Subcutaneous preadipocyte (primary cell): ENCODE measurements around the gene TSPO2. TPM values are rescaled to one million over a fixed set of nuclear protein-coding genes. Genes with fewer than 3 reads are reported as not detected.

Experiments
- total RNA-seq: library from RNA; depleted of rRNA; stranded (reverse); fragments of >200 nt; gene quantifications from 2 replicates; pipeline ENCODE4 v1.2.3, GENCODE V29; 2012

Gene TSPO2, protein sequence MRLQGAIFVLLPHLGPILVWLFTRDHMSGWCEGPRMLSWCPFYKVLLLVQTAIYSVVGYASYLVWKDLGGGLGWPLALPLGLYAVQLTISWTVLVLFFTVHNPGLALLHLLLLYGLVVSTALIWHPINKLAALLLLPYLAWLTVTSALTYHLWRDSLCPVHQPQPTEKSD
- not detected in 2 replicates for total RNA-seq

DNA sequence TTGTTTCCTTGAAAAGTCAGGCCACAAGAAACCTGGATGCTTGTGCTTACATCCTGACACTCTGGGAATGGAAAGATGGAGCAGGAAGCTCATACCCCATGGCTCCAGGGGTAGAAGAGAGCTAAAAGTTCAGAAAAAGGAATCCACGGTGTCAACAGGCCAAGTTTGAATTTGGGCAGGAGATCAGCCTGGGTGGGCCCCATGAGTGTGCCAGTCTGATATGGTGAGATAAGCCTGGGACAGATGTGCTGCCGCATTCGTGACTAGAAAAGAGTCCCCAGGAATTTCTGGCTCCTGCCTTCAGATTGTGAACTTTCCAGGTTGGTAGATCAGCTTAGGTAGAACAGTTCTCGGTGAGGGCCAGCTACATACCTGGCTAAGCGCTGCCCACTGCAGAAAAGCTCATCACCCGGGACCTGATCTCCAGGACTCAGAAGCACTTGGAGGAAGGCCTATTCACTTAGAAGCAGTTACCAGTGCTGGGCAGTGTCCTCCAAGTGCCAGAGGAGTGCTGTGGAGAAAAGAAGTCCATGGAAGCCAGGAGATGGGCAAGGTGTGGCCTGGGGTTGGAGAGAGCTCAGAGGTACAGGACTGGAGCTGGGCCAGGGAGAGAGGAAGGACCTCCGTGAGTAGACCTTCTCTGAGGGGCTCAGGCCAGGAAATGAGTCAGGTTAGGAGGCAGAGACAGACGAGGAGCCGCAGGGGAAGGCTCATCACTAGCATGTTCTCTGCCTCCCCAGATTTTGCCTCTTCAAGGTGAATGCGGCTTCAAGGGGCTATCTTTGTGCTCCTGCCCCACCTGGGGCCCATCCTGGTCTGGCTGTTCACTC, at the start of gene TSPO2:
TSPO2 (plus strand) TSS at position 242 of the 830 bp plus-strand sequence; CDS start at position 761, 519 bp downstream.

DNA sequence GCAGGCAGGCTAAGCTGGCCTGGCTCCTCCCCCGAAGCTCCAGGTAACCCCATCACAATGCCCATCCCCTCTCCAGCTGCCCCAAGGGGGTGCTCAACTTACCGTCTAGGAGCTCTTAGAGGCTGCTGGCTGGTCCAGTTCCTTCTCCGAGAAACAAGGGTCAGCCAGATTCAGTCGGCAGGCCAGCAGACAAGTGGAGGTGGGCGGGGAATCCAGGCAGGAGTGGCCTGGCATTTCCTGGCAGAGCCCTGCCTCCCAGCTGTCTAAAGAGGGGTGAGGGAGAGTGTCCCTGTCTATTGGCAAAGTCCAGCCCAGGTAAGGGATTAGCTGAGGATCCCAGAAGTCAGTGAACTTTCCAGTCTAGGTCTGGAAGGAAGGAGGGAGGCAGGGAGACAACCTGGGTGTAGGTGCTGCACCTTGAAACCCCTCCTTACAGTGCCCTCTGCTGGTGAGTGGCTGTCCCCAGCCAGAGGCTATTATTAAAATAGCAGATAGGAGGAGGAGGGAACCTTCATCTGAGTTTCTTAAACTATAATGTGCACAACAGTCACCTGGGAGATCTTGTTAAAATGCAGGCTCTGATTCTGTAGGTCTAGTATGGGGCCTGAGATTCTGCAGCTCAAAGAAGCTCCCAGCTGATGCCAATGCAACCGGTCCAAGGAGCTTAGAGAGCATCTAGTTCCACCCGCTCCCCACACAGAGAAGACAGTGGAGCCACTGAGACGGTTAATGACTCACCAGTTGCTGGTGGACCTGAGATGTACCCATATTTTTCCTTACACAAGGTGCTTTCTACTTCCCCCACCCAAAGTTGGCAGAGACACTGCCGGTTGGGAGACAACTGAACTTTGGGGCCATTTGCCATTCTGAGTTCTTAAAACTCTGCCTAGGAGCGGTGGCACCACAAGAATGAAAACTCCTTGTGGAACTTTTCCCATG, 2.9 kb upstream of the TSPO2 start, which contains the start of gene UNC5CL:
UNC5CL (minus strand) TSS at position 162 of the 939 bp plus-strand sequence. CDS start 4,147 bp downstream, outside the sequence.

DNA sequence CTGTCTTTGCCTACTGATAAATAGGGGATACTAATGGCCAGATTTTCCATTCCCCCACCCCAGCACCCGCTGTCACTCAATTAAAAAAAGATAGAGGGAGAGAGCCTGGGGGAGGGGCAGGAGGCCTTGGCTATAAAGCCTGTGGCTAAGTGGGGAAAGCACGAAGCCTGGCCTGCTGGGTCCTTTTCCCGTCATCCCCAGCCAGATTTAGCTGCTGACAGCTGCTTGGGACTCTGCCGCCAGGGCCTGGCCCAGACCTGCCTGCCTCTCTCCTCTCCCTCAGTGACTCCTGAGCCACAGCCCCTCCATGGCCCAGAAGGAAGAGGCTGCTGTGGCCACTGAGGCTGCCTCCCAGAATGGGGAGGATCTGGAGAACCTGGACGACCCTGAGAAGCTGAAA, 10.8 kb downstream of the TSPO2 start, which contains the start of gene APOBEC2:
APOBEC2 (plus strand) TSS at position 162 of the 400 bp plus-strand sequence; CDS start at position 308, 146 bp downstream.

DNA sequence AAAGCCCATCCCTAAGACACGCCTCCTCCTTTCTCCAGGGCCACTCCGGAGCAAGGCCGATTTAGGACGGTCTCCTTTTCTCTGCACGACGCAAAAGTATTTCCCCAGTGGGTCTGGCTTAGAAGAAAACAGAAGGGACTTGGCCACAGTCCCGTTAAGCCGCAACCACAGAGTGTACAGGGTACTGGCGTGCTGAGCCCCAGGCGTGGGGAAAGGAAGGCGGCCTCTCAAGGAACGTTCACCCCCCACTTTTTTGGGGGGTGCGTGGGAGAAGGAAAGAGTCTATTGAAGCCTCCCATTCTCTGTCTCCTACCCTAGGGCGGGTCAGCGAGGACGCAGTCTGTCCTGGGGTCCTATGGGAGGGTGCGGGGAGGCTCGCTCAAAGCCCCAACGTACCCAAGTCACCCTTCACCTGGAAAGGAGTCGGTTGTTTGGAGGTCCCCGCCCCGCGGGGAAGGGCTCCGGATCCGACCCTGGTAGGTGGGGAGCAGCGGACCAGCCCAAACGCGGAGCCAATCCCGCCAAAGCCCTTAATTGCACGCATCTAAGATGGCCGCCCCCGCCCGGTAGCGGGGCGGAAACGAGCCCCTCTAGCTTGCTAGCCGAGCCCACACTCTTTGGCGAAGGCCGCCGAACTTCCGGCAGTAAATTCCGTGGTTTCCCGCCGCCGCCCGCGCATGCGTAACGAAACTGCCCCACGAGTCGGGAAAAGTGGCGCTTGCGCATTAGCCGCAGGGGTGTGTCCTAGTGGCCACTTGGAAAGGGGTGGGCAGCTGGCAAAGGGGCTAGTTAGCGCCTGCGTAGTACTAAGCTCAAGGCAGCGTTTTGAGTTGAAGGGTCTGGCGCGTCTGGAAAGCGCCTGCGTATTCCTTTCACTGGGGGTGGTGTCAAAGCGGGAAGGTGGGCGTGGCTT, 29.9 kb downstream of the TSPO2 start, which contains the start of gene OARD1:
OARD1 (minus strand) TSS at position 434 of the 913 bp plus-strand sequence. CDS start 722 bp downstream, outside the sequence.

DNA sequence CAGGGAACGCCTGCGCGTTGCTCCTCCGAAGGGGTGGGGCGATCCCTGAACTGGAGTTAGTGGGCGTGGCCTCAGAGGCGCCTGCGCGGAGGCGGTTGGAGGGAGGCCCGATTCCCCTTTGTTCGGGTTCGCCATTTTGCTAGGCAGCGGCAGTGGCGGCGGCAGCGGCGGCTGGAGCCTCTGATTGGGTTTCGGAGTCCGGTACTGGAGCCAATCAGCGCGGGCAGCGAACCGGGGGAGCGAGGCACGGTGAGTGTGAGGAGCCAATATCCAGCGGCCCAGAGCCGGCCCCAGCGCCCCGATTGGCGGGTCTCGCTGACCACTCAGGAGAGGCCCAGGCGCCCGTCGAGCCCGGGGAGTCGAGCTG, 30.6 kb downstream of the TSPO2 start, which contains the start of gene NFYA:
NFYA (plus strand) TSS at position 139 of the 367 bp plus-strand sequence. CDS start 6,116 bp downstream, outside the sequence.

Other genes with a start within 250 kb of the TSPO2 start
- gene UNC5CL, start 3.2 kb upstream of the TSPO2 start, total RNA-seq = under 0.01 TPM in 2 replicates
- not detected in 2 replicates for gene APOBEC2, start 10.7 kb downstream of the TSPO2 start, total RNA-seq
- gene OARD1, start 29.9 kb downstream of the TSPO2 start, total RNA-seq = 4.8 and 6.3 TPM in 2 replicates
- gene NFYA, start 30.5 kb downstream of the TSPO2 start, total RNA-seq = 5.9 and 11.3 TPM in 2 replicates
- not detected in 2 replicates for gene TREML1, start 111.9 kb downstream of the TSPO2 start, total RNA-seq
- gene TREM2, start 120.6 kb downstream of the TSPO2 start, total RNA-seq = not detected in 2 replicates
- gene TREML2, start 158.7 kb downstream of the TSPO2 start, total RNA-seq = not detected in 2 replicates
- not detected in 2 replicates for gene TREML4, start 185.9 kb downstream of the TSPO2 start, total RNA-seq
- gene TREM1, start 244.2 kb downstream of the TSPO2 start, total RNA-seq = 0.78 and 7.0 TPM in 2 replicates